Aorta (tissue), 5 donors: ENCODE data around the gene SLC35B2. TPM values are rescaled to one million over a fixed set of nuclear protein-coding genes. Genes with fewer than 3 reads are reported as not detected.
A peak's percentile ranks its signal among the peaks of the same experiment; 100 is the strongest.

Experiments
- ATAC-seq: fragments of 200-7000 bp; cut with Tn5 transposase; one replicate; pipeline ENCODE4 v1.9.1; 2022; ENCODE audit warnings: moderate library complexity; ENCODE audit not compliant: low FRiP score
- DNase-seq, 2 donors: peaks; one replicate each; pipeline ENCODE4 v3.0.0-alpha.2; 2020
- H3K27ac ChIP-seq, 2 donors: one replicate each; pipeline ENCODE4 v1.5.1; 2013; ENCODE audit warnings: low read length in 2 of 2, mild to moderate bottlenecking in 2 of 2, moderate library complexity in 2 of 2, control low read depth in 1 of 2, inconsistent platforms in 1 of 2, low read depth in 1 of 2
- H3K27me3 ChIP-seq, 2 donors: one replicate each; pipeline ENCODE4 v1.6.1; 2013; ENCODE audit warnings: control low read depth in 1 of 2, low read length in 1 of 2, mild to moderate bottlenecking in 1 of 2, moderate library complexity in 1 of 2; ENCODE audit not compliant: insufficient read depth in 2 of 2, control insufficient read depth in 1 of 2
- H3K36me3 ChIP-seq, 2 donors: one replicate each; pipeline ENCODE4 v1.6.1; 2013; ENCODE audit warnings: control low read depth in 1 of 2, low read length in 1 of 2, mild to moderate bottlenecking in 1 of 2; ENCODE audit not compliant: insufficient read depth in 2 of 2, control insufficient read depth in 1 of 2
- H3K4me1 ChIP-seq, 2 donors: one replicate each; pipeline ENCODE4 v1.6.1; 2013; ENCODE audit warnings: low read length in 2 of 2, control low read depth in 1 of 2, mild to moderate bottlenecking in 1 of 2, moderate library complexity in 1 of 2; ENCODE audit not compliant: insufficient read depth in 2 of 2, control insufficient read depth in 1 of 2
- H3K4me3 ChIP-seq, 2 donors: one replicate each; pipeline ENCODE4 v1.5.1; 2013; ENCODE audit warnings: low read length in 2 of 2, control low read depth in 1 of 2, mild to moderate bottlenecking in 1 of 2
- H3K9me3 ChIP-seq: one replicate; pipeline ENCODE4 v1.6.1; 2013; ENCODE audit warnings: mild to moderate bottlenecking, low read length; ENCODE audit not compliant: control insufficient read depth
- WGBS, 2 donors: extraction: QIAGEN DNeasy Blood & Tissue Kit; methylation state at CpG; one replicate each; pipeline ENCODE4 v1.1.7; 2013; 5-methylcytosine and 5-hydroxymethylcytosine counted together
- intact Hi-C, 2 donors: fragments of 100-400 bp; cut with DNase I; formaldehyde crosslinking; loops; one replicate each; pipeline versions ENCODE4 v1.14.2 to v1.15.0; 2022
- polyA plus RNA-seq, 2 donors: library from polyadenylated mRNA; stranded (reverse); fragments of 200-250 nt; gene quantifications; one replicate each; pipeline ENCODE4 v1.2.3, GENCODE V29; 2013
- total RNA-seq, 2 donors: library from RNA; stranded (reverse); fragmentation: NEBNext Ultra II Directional; extraction: Animal tissue kit (Norgen Biotek cat#: 25700); gene quantifications; one replicate each; pipeline ENCODE4 v1.2.1, GENCODE V29; 2021
- donor health status: healthy with polysubstance abuse.
- donor health status: Bipolar disorder and iron deficiency.
- donor health status: DM: no; HTN: no; CAD: no.
- donor health status: DM: no; HTN: no; CAD: no.
- donor health status: DM: yes; HTN: yes; CAD: no.

Gene SLC35B2
- total and polyA plus RNA-seq, 4 donors = 10.6 to 27.7 (median 24.7) TPM

DNA sequence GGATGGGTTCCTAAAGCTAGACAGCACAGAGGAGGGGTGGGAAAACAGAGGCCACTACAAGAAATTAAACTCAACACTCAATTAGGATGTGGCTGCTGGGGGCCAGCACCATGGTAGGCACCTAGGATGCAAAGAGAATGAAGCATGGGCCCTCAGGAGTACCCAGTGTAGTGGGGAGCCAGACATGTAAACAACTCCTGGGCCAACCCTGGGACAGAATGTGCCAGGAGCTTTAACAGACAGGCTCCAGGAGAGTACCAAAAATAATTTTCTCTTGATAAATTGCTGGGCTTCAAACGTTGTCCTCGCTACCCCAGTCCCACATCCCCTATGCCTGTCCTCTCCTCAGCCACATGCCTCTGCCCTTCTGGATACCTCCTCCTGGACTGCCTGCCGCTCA is 14.6 kb upstream of the SLC35B2 start:
- Histone ChIP-seq H3K27me3 (no peaks in the 10 kb centered on the region), H3K4me1 (no peaks in the 10 kb centered on the region), H3K4me3 (no peak overlapping the region), H3K9me3 (no peaks in the 10 kb centered on the region), H3K36me3 (no peaks in the 10 kb centered on the region), H3K27ac (no peak overlapping the region)
- no peak for DNase-seq
- 16% methylated on average over 3 of the region's 3 CpGs for WGBS, 2 donors
- ATAC-seq = no peak
- intact Hi-C loops = no loop called here

DNA sequence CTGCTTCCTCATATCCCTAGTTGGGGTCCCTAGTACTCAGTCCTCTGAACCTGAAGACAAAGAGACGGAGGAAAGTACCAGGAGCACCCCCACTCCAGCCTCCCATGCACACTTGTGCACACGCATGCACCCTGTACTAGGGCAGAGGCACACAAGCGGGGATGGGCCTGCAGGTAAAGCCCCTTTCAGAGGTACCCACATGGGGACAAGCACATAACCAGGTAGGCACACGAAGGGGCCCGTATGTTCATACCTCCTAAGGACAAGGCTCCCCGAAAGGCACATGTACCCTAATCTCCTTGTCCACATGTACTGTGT is 14.0 kb upstream of the SLC35B2 start:
- ATAC-seq = no peak
- intact Hi-C loops = no loop called here
- H3K4me3 ChIP-seq = no peak overlapping the region
- H3K27ac ChIP-seq = no peak overlapping the region
- 81 to 87% methylated on average over 6 of the region's 6 CpGs for WGBS, 2 donors
- H3K27me3 ChIP-seq = no peaks in the 10 kb centered on the region
- no peaks in the 10 kb centered on the region for H3K36me3 ChIP-seq
- no peaks in the 10 kb centered on the region for H3K9me3 ChIP-seq
- no peak for DNase-seq
- no peaks in the 10 kb centered on the region for H3K4me1 ChIP-seq

DNA sequence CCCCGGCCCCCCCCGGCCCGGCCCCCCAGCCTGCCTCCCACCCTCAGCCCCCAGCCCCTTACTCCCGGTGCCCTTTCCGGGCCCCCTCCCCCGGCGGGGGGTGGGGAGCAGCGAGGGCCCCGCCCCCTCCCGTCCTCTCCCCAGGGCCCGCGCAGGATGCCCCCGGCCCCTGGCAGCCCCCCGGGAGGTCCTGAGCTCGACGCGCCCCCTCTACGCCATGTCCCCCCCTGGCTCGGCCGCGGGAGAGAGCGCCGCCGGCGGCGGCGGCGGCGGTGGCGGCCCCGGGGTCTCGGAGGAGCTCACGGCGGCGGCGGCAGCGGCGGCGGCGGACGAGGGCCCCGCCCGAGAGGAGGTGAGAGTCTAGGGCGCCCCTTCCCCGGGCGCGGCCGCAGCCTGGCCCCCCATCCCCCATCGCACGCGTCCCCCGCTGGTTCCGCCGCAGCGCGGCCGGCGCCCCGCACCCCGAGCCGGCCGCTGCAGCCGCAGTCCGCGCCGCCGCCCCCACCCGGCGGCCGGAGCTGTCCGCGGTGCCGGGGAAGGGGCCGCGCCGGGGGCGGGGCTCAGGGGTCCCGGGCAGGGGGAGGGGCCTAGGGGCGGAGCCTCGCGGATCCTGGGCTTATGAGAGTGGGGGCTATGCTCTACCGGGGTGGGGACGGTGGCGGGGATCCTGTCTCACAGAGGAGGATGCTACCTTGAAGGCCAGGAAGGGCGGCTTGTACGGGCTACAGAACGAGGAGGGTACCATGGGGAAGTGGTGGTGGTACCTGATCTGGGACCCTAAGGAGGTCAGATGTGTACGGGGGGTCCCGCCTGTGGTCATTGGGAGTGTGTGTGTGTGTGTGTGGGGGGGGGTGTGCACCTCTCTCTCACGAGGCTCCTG is 13.4 kb upstream of the SLC35B2 start:
- no peaks in the 10 kb centered on the region for H3K9me3 ChIP-seq
- no peak overlapping the region for H3K27ac ChIP-seq
- ATAC-seq = no peak
- no peaks in the 10 kb centered on the region for H3K36me3 ChIP-seq
- intact Hi-C loops = no loop called here
- WGBS, 2 donors = 2 to 5% methylated on average over 28 to 88 of the region's 90 CpGs
- H3K27me3 ChIP-seq = no peaks in the 10 kb centered on the region
- no peaks in the 10 kb centered on the region for H3K4me1 ChIP-seq
- DNase-seq = no peak
- H3K4me3 ChIP-seq = peak overlapping the region; percentile 39 to 52

DNA sequence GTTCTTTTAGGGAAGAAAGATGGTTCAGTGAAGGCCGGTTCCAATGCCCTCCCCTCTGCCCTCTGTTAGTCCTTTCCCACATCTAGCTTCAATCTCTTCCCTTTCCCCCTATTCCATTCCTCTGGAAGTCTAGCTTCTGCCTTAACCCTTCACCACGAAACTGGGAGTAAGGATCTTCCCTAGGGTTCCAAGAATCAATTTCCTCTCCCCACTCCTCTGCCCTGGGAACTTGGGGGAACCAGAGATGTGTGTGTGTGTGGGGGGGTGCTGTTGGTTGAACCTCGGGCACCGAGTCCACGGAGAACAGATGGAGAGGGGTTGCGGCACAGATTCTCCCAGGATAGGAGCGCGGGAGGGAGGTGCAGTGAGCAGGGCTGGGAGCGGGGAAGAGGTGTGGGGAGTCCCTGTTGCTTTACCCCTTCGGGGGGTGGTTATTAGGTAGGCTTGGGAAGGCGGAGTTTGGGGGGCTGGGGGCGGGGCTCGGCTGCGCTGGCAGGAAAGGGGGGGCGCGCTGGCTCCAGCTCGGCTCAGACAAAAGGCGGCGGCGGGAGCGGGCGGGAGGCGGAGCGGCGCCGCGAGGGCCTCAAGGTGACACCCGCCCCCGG is 12.7 kb upstream of the SLC35B2 start, which contains the start of gene TMEM151B:
Gene TMEM151B, plus strand, starts transcription at position 530 of the 605 bp plus-strand sequence. CDS start 293 bp downstream, outside the sequence.
- intact Hi-C loops = loop anchor here (2.0 to 5.0 kb wide), 3 partner anchors 32 to 69 kb away; no protein-coding TSS in a partner anchor
- Histone ChIP-seq H3K9me3 (no peaks in the 10 kb centered on the region), H3K36me3 (no peaks in the 10 kb centered on the region), H3K27me3 (no peaks in the 10 kb centered on the region), H3K27ac (no peak within 1 kb of the TSS), H3K4me3 (peak within 1 kb of the TSS; percentile 39 to 52), H3K4me1 (no peaks in the 10 kb centered on the region)
- peak in 1 of 2 donors; percentile 64 for DNase-seq
- no peak for ATAC-seq
- WGBS, 2 donors = 12 to 25% methylated on average over 19 to 29 of the region's 29 CpGs

DNA sequence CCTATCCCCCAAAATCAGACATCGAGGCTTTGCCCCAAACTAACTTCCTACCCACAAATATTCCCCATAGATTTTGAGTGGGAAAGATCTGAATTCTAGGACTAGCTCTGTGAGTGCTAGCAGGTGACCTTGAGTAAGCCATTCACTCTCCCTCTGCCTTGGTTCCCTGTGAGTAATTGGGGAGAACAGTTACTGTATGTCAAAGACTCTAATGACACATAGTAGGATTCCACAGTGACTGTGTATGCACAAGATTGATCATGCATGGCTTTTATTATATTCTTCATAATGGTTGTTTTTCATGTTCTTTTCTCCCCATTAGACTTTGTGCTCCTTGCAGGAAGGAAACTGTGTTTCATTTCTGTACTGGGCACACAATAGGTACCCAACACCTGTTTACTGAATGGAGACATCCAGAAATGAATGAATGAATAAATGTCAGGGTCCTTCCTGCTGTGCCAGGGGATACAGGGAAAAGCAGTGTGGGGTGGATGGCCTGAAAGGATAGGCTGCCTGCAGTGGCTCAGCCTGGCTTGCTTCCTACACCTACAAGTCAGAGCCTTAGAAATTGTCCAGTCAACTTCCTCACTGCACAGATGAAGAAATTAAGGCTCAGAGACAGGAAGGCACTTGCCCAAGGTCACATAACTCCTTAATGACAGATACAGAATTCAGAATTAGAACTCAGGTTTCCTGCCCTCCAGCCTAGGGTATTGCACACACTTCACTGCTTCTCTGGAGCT is 12.0 kb upstream of the SLC35B2 start:
- no peak overlapping the region for H3K27ac ChIP-seq
- ATAC-seq = no peak
- no peak overlapping the region for H3K4me3 ChIP-seq
- H3K9me3 ChIP-seq = no peaks in the 10 kb centered on the region
- 66 to 100% methylated on average over 1 of the region's 1 CpG for WGBS, 2 donors
- DNase-seq = peak in 1 of 2 donors; percentile 11
- peaks cover 0 to 4% of the 10 kb centered on the region in 2 donors for H3K4me1 ChIP-seq
- H3K36me3 ChIP-seq = no peaks in the 10 kb centered on the region
- H3K27me3 ChIP-seq = no peaks in the 10 kb centered on the region
- intact Hi-C loops = loop anchor here (2.0 to 5.0 kb wide), 3 partner anchors 33 to 69 kb away; no protein-coding TSS in a partner anchor

DNA sequence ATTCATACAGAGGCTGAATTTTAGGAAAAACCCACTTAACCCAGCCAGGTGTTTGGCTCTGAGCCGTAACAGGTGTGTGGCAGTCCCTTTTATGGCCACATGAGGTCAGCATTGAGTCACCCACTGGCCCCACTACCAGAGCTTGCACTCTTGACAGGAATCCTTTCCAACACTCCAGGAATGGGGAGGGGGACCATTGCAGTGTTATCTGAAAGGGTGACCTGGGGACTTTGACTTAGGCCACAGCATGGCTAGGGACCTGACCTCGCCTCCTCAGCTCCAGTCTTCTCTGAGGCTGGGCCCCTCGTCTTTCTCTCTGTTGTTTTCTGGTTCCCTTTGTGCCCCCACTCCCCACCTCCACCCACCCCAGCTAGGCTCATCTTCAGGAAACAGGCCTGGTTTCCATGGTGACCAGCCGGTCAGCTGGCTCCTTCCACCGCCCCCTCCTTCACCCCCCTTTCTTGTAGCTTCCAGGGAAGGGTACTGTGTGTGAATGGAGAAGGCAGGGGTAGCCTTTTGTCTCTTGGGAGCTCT is 10.8 kb upstream of the SLC35B2 start:
- intact Hi-C loops = loop anchor here (1.0 to 5.0 kb wide), 4 partner anchors 34 to 71 kb away; no protein-coding TSS in a partner anchor

DNA sequence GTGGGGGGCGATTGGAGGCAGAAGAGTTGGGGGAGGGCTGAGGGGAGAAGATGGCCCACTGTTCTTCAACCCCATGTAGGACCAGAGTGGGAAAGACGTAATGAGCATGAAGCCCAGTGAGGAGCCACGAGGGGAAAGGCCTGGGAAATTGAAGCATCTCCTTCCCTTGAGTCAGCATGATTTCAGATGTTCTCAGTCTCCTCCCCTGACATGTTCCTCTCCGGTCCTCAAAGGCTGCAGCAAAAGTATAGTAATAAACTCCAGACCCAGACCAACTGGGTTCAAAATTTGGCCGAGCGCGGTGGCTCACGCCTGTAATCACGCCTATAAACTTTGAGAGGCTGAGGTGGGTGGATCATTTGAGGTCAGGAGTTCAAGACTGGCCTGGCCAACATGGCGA is 9.9 kb upstream of the SLC35B2 start:
- DNase-seq = peak in 1 of 2 donors; percentile 50
- intact Hi-C loops = loop anchor here (5.0 kb wide), 2 partner anchors 35 to 40 kb away; no protein-coding TSS in a partner anchor
- Histone ChIP-seq H3K4me1 (peaks cover 0 to 4% of the 10 kb centered on the region in 2 donors), H3K27me3 (no peaks in the 10 kb centered on the region), H3K4me3 (no peak overlapping the region), H3K27ac (no peak overlapping the region), H3K36me3 (no peaks in the 10 kb centered on the region), H3K9me3 (no peaks in the 10 kb centered on the region)
- no peak for ATAC-seq
- WGBS, 2 donors = 66 to 71% methylated on average over 10 of the region's 10 CpGs

More for the DNA sequence above, 10.8 kb upstream of the SLC35B2 start:
- ATAC-seq (no peak), DNase-seq (peak in 1 of 2 donors; percentile 57)
- H3K27me3 ChIP-seq = no peaks in the 10 kb centered on the region
- H3K4me3 ChIP-seq = no peak overlapping the region
- 23 to 34% methylated on average over 5 of the region's 5 CpGs for WGBS, 2 donors
- no peaks in the 10 kb centered on the region for H3K36me3 ChIP-seq
- no peak overlapping the region for H3K27ac ChIP-seq
- H3K4me1 ChIP-seq = peaks cover 0 to 4% of the 10 kb centered on the region in 2 donors
- H3K9me3 ChIP-seq = no peaks in the 10 kb centered on the region

DNA sequence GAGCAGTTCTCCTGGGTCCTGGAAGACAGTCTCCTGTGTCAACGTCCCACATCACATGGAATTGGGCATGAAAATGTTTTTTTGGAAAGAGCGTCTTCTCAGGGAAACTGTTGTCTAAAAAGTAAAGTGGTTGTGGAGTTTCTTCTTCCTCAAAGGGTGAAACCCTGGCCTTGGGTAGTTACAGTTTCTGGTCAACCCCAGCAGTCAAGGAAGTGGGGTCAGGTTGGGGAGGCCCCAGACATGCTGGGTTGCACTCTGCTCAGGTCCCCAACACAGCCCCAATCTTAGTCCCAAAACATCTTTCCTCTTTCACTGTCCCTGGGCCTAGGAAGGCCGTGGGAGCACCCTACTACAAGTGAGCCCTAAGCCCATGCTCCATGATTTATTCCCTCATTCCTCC is 9.0 kb upstream of the SLC35B2 start:
- no peak overlapping the region for H3K27ac ChIP-seq
- H3K4me1 ChIP-seq = peaks cover 0 to 4% of the 10 kb centered on the region in 2 donors
- H3K27me3 ChIP-seq = no peaks in the 10 kb centered on the region
- no peaks in the 10 kb centered on the region for H3K36me3 ChIP-seq
- no peak for ATAC-seq
- no peaks in the 10 kb centered on the region for H3K9me3 ChIP-seq
- H3K4me3 ChIP-seq = no peak overlapping the region
- WGBS, 2 donors = 67 to 69% methylated on average over 3 of the region's 3 CpGs
- peak in 1 of 2 donors; percentile 32 for DNase-seq
- intact Hi-C loops = loop anchor here (5.0 kb wide), 2 partner anchors 36 to 41 kb away; no protein-coding TSS in a partner anchor
